Measurements from ENCODE around the gene DAP.
"Not testable (repeated sequence)": the region's sequence is repeated elsewhere in the genome, so short reads cannot be mapped to it uniquely, and the experiment has no call there.

Gene DAP

DNA sequence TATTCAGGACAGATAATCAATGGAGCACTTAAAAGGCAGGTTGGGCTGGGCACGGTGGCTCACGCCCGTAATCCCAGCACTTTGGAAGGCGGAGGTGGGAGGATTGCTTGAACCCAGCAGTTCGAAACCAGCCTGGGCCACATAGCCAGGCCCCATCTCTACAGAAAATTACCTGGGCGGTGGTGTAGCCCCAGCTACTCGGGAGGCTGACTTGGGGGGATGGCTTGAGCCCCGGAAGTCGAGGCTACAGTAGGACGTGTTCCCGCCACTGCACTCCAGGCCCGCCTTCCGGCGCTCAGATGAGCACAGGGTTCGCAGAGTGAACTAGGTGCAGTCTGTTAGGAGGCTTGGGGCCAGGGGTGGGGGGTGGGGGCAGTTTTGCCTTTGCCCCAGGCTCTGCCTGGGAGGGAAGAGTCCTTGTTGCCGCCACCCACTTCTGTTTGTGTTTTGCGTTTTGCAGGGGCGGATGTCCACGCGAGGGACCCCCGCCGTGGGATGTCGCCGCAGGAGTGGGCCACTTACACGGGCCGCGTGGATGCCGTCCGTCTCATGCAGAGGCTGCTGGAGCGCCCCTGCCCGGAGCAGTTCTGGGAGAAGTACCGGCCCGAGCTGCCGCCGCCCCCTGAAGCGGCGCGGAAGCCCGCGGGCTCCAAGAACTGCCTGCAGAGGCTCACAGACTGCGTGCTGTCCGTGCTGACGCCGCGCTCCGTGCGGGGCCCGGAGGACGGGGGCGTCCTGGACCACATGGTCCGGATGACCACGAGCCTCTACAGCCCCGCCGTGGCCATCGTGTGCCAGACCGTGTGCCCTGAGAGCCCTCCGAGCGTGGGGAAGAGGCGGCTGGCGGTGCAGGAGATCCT is 112.0 kb downstream of the DAP start:
- DNase-seq = no peak

GRCh38 chr5:10647640-10648039 is 113.4 kb downstream of the DAP start:
- DNase-seq = no peak

DNA sequence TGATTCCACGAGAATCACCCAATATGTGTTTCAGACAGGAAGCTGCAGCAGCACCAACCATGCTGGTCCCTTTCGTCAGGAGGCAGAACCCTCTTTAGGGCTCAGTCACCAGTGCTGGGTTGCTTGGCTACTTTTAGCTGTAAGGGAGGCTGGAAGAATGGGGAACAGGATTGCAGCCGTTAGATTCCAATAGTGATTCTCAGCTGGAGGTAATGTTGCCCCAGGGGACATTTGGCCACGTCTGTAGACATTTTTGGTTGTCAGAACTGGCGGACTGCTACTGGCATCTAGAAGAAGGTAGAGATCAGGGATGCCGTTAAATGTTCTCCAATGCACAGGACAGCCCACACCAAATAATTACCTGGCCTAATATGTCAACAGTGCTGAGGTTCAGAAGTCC is 115.4 kb downstream of the DAP start:
- DNase-seq = no peak

GRCh38 chr5:10645146-10645545 is 115.9 kb downstream of the DAP start:
- DNase-seq = no peak

DNA sequence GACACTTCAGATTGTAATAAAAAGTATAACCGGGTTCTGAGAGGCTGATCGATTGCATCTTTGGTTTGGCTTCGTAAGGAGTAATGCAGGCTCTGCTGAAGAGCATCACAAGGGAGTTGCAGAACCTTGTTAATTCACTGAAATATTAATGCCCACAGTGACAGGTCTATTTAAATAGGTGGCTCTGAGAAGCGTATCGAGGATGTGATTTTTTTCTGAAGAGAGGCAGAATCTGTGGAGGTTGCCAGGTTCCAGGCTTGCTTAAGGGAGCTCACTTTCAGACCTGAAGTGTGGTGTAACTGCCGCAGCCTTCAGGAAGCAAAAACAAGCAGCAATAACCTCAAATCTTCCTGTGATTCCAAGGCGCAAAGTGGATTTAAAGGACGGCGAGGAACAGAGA is 116.8 kb downstream of the DAP start:
- no peak for DNase-seq

DNA sequence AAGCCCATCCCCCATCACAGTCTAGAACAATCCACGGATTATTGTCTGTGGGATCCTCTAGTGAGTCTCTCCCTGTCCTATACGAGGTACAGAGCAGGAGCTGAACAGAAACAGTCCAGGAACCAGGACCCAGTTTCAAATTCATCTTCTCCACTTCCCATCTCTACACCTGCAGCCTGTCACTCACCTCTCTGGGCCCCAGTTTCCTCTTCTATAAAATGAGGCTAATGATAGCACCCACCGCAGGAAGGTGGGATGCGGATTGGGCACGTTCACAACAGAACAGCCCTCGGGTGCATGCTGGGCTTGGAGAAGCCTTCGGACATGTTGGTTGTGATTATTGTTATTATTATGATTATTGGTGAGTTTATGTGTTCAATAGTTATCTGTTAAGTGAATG is 118.7 kb downstream of the DAP start:
- no peak for DNase-seq

DNA sequence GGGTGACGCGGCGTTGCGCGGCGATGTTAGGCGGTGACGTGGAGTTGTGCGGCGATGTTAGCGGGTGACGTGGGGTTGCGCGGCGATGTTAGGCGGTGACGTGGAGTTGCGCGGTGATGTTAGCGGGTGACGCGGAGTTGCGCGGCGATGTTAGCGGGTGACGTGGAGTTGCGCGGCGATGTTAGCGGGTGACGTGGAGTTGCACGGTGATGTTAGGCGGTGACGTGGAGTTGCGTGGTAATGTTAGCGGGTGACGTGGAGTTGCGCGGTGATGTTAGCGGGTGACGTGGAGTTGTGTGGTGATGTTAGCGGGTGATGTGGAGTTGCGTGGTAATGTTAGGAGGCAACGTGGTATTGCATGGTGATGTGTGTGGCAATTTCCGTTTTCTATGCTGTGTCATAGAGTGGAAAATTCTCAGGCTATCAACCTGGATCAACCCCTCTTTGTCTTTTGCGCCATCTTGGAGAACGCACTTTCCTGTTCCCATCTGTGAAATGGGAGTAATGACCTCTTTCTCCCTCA is 121.1 kb downstream of the DAP start:
- no peak for DNase-seq

DNA sequence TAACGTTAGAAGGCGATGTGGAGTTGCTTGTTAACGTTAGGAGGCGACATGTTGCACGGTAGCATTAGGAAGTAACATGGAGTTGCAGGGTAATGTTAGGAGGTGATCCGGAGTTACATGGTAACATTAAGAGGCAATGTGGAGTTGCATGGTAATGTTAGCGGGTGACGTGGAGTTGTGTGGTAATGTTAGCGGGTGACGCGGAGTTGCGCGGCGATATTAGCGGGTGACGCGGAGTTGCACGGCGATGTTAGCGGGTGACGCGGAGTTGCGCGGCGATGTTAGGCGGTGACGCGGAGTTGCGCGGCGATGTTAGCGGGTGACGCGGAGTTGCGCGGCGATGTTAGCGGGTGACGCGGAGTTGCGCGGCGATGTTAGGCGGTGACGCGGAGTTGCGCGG is 122.3 kb downstream of the DAP start:
- not testable (repeated sequence) for DNase-seq

DNA sequence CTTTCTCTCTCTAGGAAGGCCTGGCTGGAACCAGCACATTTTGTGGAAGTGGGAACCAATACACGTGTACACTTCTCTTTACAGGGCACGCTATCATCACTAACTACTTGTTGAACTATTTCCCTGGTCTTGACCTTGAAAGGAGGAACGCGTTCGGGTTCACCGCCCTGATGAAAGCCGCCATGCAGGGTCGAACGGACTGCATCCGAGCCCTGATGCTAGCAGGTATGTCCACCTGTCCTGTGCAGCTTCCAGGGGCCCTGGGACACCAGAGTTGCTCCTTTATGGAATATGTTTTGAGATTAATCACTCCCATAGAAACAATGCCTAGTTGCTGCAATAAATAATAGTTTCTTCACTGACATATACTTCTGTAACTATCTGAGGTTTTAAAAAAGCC is 123.1 kb downstream of the DAP start:
- DNase-seq = no peak

GRCh38 chr5:10636363-10637142 is 124.5 kb downstream of the DAP start:
- no peak for DNase-seq

GRCh38 chr5:10635867-10636350 is 125.1 kb downstream of the DAP start:
- no peak for DNase-seq

GRCh38 chr5:10635257-10635866 is 125.7 kb downstream of the DAP start:
- DNase-seq = peak; percentile 64

- DNase-seq = no peak
Measured at GRCh38 chr5:10634562-10634961, 126.5 kb downstream of the DAP start.

DNA sequence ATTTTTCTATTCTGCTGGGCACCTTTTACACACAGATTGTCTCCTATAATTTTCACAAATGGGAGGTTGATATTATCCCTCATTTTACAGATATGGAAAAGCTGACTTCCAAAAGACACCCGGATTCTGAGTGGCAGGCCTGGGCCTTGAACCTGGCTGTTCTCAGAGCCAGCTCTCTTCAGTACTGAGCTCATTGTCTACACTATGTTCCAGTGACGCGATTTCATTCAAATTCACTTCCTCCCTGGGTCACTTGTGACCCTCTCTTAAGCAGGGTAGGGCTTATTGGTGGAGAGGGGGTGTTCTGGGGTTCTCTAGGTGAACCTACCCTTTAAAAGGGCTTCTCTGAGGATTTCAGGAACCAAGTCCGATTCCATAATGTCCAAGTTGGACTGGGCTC is 127.0 kb downstream of the DAP start:
- DNase-seq = no peak

- peak; percentile 31 for DNase-seq
Measured at GRCh38 chr5:10633271-10634049, 127.6 kb downstream of the DAP start.

DNA sequence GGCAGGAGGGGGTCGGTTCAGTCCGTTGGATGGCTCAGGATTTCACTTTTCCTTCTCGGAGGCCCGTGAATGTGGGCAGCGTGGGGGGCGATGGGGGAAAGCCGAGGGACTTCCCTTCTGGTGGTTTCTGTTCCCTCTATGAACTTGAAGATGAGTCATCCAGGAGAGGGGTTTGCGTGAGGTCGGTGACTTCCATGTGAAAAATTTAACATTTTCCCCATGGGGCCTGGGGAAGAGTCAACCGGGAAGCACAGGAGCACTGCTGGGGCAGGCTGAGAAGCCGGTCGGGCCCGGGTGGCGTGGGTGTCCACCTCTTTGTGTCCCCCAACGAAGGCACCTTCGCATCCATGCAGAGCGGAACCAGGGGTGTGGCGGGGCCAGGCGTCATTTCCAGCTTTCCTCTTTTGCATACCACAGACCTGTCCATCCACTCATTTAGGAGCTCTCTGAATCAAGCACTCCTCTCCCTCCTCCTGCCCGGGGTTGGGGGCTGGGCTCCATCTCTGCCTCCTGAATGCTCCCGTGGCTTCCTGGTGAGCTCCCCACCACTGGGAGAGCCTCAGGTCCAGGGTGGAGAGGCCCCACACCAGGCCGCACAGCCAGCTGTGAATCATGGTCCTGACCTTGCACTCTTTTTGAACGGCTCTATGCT is 128.8 kb downstream of the DAP start:
- peak; percentile 37 for DNase-seq

DNA sequence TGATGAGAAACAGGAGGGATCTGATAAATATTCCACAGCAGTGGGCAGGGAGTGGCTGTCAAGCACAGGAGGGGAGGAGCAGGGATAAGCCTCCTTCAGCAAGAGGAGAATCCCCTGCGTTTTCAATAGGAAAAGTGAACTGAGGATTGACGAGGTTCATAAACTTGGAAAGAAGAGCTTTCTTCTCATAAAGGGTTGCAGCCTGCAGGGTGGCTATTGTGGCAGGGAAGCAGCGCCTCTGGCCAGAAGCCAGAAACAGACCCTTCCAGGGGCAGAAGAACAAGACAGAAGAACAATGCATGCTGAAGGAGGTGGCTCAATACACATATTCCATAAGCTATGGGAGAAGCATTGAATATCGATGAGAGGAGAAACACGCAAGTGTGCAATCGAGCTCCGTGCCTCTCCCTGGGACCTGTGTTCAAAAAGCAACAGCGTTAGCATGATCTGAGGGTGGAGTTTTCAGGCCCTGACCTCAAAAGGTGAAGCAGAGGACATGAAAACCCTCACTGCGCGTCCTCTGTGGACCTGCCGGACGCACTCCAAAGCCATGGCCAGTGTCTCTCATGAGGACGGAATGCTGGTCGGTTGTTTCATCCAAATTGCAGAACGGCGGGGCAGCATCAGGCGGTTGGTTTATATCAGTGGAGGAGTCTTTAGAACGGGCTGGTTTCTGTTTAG is 129.6 kb downstream of the DAP start:
- DNase-seq = no peak

GRCh38 chr5:10630744-10631143 is 130.3 kb downstream of the DAP start:
- DNase-seq = not testable (repeated sequence)

GRCh38 chr5:10630126-10630525 is 130.9 kb downstream of the DAP start:
- DNase-seq = no peak

DNA sequence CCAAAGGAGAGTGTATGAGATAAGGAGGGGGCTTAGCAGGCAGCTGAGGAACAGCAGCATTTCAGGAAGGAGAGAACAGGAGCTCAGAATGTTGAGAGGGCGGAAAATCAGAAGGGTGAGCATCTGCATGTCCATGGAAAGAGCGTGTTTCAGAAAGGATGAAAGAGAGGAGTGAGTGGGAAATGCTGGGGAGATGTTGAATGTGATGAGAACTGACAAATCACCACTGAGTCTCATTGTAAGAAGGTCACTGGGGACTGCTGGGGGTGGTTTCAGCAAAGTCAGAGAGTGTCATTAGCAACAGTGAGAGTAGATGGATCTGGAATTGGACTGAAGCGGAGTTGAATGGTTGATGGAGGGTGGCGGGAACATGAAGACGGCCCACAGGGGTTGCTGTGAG is 131.4 kb downstream of the DAP start:
- DNase-seq = no peak

Data from stimulated activated CD4-positive, alpha-beta T cell treated with anti-CD3 and anti-CD28 coated beads, Interleukin-12 subunit alpha, Interleukin-12 subunit beta, amount 100 ng/mL, for 4 hours (primary cell).